ENCODE measurements around the gene VANGL1. TPM values are rescaled to one million over a fixed set of nuclear protein-coding genes. Genes with fewer than 3 reads are reported as not detected.

VANGL1 gene
- total RNA-seq, 1 donor from 2014 or later = 16.3 TPM

- DNase-seq = no peak
Measured at GRCh38 chr1:115644109-115644508, 2.3 kb downstream of the VANGL1 start.

- DNase-seq = peak; percentile 60
Measured at GRCh38 chr1:115647047-115647446, 5.3 kb downstream of the VANGL1 start.

GRCh38 chr1:115647507-115647906 lies 5.7 kb downstream of the VANGL1 start:
- DNase-seq = no peak

GRCh38 chr1:115647919-115648650 lies 6.3 kb downstream of the VANGL1 start:
- no peak for DNase-seq

GRCh38 chr1:115648717-115649691 lies 7.2 kb downstream of the VANGL1 start:
- DNase-seq = peak; percentile 33

- DNase-seq = peak; percentile 31
Measured at GRCh38 chr1:115649964-115650363, 8.2 kb downstream of the VANGL1 start.

GRCh38 chr1:115650961-115651360 lies 9.2 kb downstream of the VANGL1 start:
- DNase-seq = no peak

- no peak for DNase-seq
Measured at GRCh38 chr1:115651391-115651790, 9.6 kb downstream of the VANGL1 start.

- no peak for DNase-seq
Measured at GRCh38 chr1:115652236-115652788, 10.5 kb downstream of the VANGL1 start.

GRCh38 chr1:115654125-115654524 lies 12.4 kb downstream of the VANGL1 start:
- DNase-seq = peak; percentile 15

- peak; percentile 69 for DNase-seq
Measured at GRCh38 chr1:115654663-115655305, 13.0 kb downstream of the VANGL1 start.

GRCh38 chr1:115655306-115655663 lies 13.5 kb downstream of the VANGL1 start:
- DNase-seq = no peak

GRCh38 chr1:115655916-115656315 lies 14.1 kb downstream of the VANGL1 start:
- peak; percentile 12 for DNase-seq

GRCh38 chr1:115656461-115657077 lies 14.8 kb downstream of the VANGL1 start:
- no peak for DNase-seq

GRCh38 chr1:115658646-115659045 lies 16.9 kb downstream of the VANGL1 start:
- no peak for DNase-seq

GRCh38 chr1:115660151-115660550 lies 18.4 kb downstream of the VANGL1 start:
- no peak for DNase-seq

- no peak for DNase-seq
Measured at GRCh38 chr1:115661157-115661556, 19.4 kb downstream of the VANGL1 start.

- DNase-seq = no peak
Measured at GRCh38 chr1:115665319-115666096, 23.7 kb downstream of the VANGL1 start.

- no peak for DNase-seq
Measured at GRCh38 chr1:115666206-115666605, 24.4 kb downstream of the VANGL1 start.

GRCh38 chr1:115666702-115667101 lies 24.9 kb downstream of the VANGL1 start:
- no peak for DNase-seq

- no peak for DNase-seq
Measured at GRCh38 chr1:115668579-115668978, 26.8 kb downstream of the VANGL1 start.
